ENCODE measurements around the gene CLCNKB.
"Not testable (repeated sequence)": the region's sequence is repeated elsewhere in the genome, so short reads cannot be mapped to it uniquely, and the experiment has no call there.

CLCNKB gene

GRCh38 chr1:16061989-16062686, 18.6 kb downstream of the CLCNKB start:
- DNase-seq = not testable (repeated sequence)

DNA sequence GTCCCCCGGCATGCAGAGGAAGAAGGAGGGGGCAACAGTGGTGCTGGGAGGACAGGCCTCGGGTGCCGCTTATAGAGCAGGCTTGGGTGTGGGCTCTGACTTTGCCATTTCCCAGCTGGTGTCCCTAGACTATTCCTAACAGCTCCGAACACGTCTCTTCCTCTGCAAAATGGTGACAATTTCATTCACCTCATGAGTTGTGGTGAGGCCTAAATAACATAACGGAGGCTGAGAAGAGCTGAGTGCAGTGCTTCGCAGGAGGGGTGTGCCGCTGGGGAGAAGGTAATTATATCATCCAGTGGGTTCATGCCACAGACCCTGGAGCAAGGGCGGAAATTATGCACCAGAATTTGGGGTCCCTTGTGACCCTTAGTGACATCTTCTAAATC, 19.1 kb downstream of the CLCNKB start:
- DNase-seq = not testable (repeated sequence)

DNA sequence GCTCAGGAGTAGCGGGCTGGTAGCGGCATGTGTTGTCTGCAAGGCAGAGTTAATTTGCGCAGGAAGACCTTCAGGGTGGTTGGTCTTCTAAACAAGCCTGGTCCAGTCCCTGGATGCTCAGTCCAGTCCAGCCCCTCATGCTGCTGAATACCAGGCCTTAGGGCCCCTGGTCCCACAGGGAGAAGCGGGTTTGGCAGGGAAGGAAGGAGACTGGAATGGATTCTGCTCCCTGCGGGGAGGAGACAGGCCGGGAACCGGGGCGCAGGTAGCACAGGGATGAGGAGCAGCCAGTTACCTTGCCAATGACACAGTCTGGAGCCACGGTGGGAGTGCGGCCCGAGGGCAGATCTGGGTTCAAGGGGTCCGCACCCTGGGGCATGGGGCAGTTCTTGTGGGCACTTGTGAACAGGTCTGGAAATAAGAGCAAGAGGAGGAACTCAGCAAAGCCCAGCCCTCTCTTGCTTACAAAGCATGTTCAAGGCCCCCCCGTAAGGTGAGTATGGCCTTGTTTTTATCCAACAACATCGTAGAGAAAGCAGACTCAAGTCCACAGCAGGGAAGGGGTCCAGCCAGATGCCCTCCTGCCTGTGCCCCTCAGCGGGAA, 19.7 kb downstream of the CLCNKB start:
- no peak for DNase-seq

DNA sequence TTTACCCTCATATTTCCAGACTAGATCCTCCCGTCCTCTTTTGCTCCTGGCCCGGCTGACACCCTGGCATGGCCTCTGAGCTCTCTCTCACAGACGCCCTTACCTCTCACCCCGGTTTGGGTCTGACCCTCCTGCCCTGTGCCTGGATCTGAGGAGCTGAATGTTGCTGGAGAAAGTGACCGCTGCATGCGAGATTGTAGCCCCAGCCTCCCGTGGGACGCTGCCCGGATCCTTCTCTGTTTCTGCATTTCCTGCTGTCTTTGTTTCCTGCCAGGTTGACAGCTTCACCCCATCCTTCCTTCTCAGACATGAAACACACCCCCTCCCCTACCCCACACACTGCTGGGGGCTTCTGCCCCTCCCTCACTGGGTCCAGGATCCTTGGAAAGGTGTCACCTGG, 20.3 kb downstream of the CLCNKB start:
- DNase-seq = no peak

- no peak for DNase-seq
Observed at GRCh38 chr1:16064536-16065268, 21.1 kb downstream of the CLCNKB start.

GRCh38 chr1:16065269-16065576, 21.6 kb downstream of the CLCNKB start:
- no peak for DNase-seq

GRCh38 chr1:16066245-16066644, 22.7 kb downstream of the CLCNKB start:
- no peak for DNase-seq

- no peak for DNase-seq
Observed at GRCh38 chr1:16067127-16067768, 23.7 kb downstream of the CLCNKB start.

DNA sequence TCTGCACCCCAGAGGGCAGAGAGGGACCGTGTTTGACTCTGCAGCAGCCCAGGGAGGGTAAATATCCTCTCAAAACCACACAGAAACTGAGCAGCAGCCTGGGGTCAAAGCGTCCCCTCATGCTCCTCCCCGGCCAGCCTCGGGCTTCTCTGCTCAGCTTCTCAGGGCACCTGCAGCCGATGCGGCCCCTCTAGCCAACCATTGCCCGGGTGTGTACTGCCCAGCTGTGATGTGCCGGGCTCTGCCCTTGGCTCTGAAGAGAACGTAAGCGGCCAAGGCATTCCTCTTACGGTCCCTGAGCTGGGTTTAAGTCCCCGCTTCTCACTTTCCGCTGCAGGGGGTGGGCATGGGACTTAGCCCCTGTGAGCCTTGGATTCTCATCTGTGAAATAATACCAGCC, 24.4 kb downstream of the CLCNKB start:
- DNase-seq = no peak

- DNase-seq = no peak
Observed at GRCh38 chr1:16068356-16069270, 25.0 kb downstream of the CLCNKB start.

GRCh38 chr1:16070640-16071355, 27.2 kb downstream of the CLCNKB start:
- no peak for DNase-seq

- DNase-seq = no peak
Observed at GRCh38 chr1:16071614-16072013, 28.0 kb downstream of the CLCNKB start.

GRCh38 chr1:16072095-16072494, 28.5 kb downstream of the CLCNKB start:
- no peak for DNase-seq

- no peak for DNase-seq
Observed at GRCh38 chr1:16072616-16073484, 29.3 kb downstream of the CLCNKB start.

GRCh38 chr1:16073490-16074119, 30.0 kb downstream of the CLCNKB start, which contains the start of gene FAM131C:
Gene FAM131C (minus strand): TSS chr1:16073651. CDS start chr1:16073442, 209 bp downstream.
- DNase-seq = no peak

DNA sequence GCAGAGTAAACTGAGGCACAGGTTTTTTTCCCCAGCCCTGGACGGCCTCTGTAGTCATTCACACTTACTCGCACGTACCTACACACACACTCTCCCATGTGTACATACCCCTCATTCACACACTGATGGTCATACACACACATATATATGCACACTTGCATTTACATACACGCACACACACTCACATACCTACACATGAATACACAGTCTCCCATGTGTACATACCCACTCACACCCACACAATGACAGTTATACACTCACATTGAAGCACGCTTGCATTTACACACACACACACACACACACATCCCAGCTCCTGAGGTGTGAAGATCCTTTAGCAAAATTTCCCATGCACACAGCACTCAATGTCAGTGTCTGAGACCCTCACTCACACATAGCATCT, 30.6 kb downstream of the CLCNKB start:
- no peak for DNase-seq

- no peak for DNase-seq
Observed at GRCh38 chr1:16075337-16076030, 31.9 kb downstream of the CLCNKB start.

DNA sequence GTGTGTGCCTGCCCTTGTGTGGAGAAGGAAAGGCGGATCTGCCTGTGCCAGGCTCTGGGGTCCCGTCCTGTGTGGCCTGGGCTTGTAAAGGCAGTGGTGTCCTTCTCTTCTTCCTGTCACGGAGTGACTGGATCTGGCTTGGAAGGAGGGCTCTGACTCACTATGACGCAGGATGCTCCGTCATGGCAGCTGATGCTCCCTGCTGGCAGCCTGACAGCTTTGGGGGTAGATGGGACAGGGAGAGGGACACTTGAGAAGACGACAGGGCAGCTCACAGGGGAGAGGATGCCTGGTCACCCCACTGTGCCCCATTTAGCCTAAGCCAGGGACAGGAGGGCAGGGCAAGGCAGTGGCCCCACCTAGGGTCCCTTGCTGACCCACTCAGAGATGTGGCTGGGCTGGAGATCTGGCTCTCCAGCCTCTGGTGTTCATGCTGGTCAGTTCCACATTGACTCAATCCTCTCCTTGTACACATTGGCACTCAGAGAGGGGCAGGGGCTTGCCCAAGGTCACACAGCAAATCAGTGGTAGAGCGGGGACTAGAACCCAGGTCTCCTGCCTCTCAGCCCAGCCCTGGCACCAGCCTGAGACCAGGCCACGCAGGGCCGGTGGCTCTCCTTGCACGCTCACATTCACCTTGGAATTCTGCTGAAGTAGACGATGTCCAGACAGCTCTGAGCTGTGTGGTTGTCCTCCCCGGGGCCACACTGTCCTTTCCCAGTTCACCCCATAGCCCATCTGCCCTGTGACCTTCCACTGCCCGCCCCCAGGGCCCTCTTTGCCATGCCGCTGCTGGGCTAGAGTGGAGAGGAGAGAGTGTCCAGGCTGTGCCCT, 32.7 kb downstream of the CLCNKB start:
- DNase-seq = peak; percentile 52

DNA sequence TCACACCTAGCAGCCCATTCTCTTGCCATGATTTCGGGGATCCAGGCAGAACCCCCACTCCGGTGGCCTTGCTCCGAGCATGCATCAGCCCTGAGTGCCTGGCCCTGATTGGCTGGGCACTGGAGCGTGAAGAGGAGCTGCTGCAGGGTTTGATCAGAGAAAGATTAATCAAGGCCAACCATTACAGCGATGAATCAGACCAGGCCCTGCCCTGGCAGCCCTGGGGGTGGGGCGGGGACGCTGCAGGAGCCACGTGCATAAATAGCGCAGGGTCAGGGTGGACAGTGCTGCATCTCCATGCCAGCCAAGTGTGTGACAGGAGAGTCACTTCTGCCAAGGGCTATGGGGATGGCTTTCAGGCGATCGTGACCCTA, 33.3 kb downstream of the CLCNKB start:
- peak; percentile 30 for DNase-seq
